ENCODE data around the gene PTPRS.
"Not testable (repeated sequence)": the region's sequence is repeated elsewhere in the genome, so short reads cannot be mapped to it uniquely, and the experiment has no call there.

Gene PTPRS

GRCh38 chr19:5331790-5332189 lies 8.8 kb downstream of the PTPRS start:
- no peak for DNase-seq

- DNase-seq, result no peak
Measured at GRCh38 chr19:5330307-5330720, 10.3 kb downstream of the PTPRS start.

GRCh38 chr19:5329141-5329540 lies 11.5 kb downstream of the PTPRS start:
- no peak for DNase-seq

GRCh38 chr19:5328407-5328806 lies 12.2 kb downstream of the PTPRS start:
- not testable (repeated sequence) for DNase-seq

- no peak for DNase-seq
Measured at GRCh38 chr19:5326986-5327623, 13.5 kb downstream of the PTPRS start.

GRCh38 chr19:5326545-5326944 lies 14.1 kb downstream of the PTPRS start:
- DNase-seq, result no peak

- DNase-seq, result no peak
Measured at GRCh38 chr19:5324947-5325346, 15.7 kb downstream of the PTPRS start.

GRCh38 chr19:5323475-5323811 lies 17.2 kb downstream of the PTPRS start:
- DNase-seq, result no peak

GRCh38 chr19:5321851-5322681 lies 18.5 kb downstream of the PTPRS start:
- DNase-seq, result no peak

- no peak for DNase-seq
Measured at GRCh38 chr19:5321066-5321642, 19.5 kb downstream of the PTPRS start.

- DNase-seq, result no peak
Measured at GRCh38 chr19:5319516-5319915, 21.1 kb downstream of the PTPRS start.

GRCh38 chr19:5318306-5318705 lies 22.3 kb downstream of the PTPRS start:
- no peak for DNase-seq

- no peak for DNase-seq
Measured at GRCh38 chr19:5317321-5317720, 23.3 kb downstream of the PTPRS start.

GRCh38 chr19:5316138-5316537 lies 24.5 kb downstream of the PTPRS start:
- no peak for DNase-seq

GRCh38 chr19:5314907-5315298 lies 25.7 kb downstream of the PTPRS start:
- no peak for DNase-seq

- no peak for DNase-seq
Measured at GRCh38 chr19:5314012-5314906, 26.4 kb downstream of the PTPRS start.

- no peak for DNase-seq
Measured at GRCh38 chr19:5313307-5313706, 27.3 kb downstream of the PTPRS start.

- DNase-seq, result no peak
Measured at GRCh38 chr19:5312058-5312457, 28.6 kb downstream of the PTPRS start.

GRCh38 chr19:5309438-5310204 lies 31.0 kb downstream of the PTPRS start:
- DNase-seq, result no peak

- peak; percentile 79 for DNase-seq
Measured at GRCh38 chr19:5308451-5309437, 31.9 kb downstream of the PTPRS start.

- DNase-seq, result no peak
Measured at GRCh38 chr19:5307655-5308054, 33.0 kb downstream of the PTPRS start.
